Progenitor cell of endocrine pancreas (in vitro differentiated cells): ENCODE data around the gene OGN. TPM values are rescaled to one million over a fixed set of nuclear protein-coding genes. Genes with fewer than 3 reads are reported as not detected.
"Not testable (repeated sequence)": the region's sequence is repeated elsewhere in the genome, so short reads cannot be mapped to it uniquely, and the experiment has no call there.

ENCODE experiments used
- DNase-seq: peaks from one replicate; pipeline ENCODE4 v3.0.0; 2021; ENCODE audit warnings: low spot score; ENCODE audit not compliant: unreplicated experiment
- H3K27ac Mint-ChIP-seq: 2 replicates; pipeline ENCODE4 v1.8.0; 2021; ENCODE audit warnings: mild to moderate bottlenecking, moderate library complexity, mixed read lengths
- H3K27me3 Mint-ChIP-seq: 2 replicates; pipeline ENCODE4 v1.8.0; 2021; ENCODE audit warnings: mixed read lengths
- H3K36me3 Mint-ChIP-seq: 2 replicates; pipeline ENCODE4 v1.8.0; 2022; ENCODE audit warnings: mixed read lengths; ENCODE audit not compliant: insufficient read depth
- H3K4me1 Mint-ChIP-seq: 2 replicates; pipeline ENCODE4 v1.8.0; 2021; ENCODE audit warnings: low read depth, mixed read lengths
- H3K4me3 Mint-ChIP-seq: 2 replicates; pipeline ENCODE4 v1.8.0; 2021; ENCODE audit warnings: low read depth, mild to moderate bottlenecking, moderate library complexity, mixed read lengths
- H3K9me3 Mint-ChIP-seq: 2 replicates; pipeline ENCODE4 v1.8.0; 2021; ENCODE audit warnings: low read depth, mixed read lengths
- total RNA-seq: library from RNA; stranded (reverse); gene quantifications from 2 replicates; pipeline ENCODE4 v1.2.1, GENCODE V29; 2021
- TF ChIP-seq, protein P1 (sequence below): fragments of 200-600 bp; sonication (generic); IDR thresholded peaks from one replicate; pipeline ENCODE4 v1.5.0; 2021; ENCODE audit warnings: antibody characterized with exemption, mild to moderate bottlenecking; ENCODE audit not compliant: unreplicated experiment

Gene OGN
- total RNA-seq, 1 donor from 2014 or later, result not detected

- H3K36me3 Mint-ChIP-seq, result no peaks in the 10 kb centered on the region
- no peak for DNase-seq
- TF ChIP-seq, protein P1, sequence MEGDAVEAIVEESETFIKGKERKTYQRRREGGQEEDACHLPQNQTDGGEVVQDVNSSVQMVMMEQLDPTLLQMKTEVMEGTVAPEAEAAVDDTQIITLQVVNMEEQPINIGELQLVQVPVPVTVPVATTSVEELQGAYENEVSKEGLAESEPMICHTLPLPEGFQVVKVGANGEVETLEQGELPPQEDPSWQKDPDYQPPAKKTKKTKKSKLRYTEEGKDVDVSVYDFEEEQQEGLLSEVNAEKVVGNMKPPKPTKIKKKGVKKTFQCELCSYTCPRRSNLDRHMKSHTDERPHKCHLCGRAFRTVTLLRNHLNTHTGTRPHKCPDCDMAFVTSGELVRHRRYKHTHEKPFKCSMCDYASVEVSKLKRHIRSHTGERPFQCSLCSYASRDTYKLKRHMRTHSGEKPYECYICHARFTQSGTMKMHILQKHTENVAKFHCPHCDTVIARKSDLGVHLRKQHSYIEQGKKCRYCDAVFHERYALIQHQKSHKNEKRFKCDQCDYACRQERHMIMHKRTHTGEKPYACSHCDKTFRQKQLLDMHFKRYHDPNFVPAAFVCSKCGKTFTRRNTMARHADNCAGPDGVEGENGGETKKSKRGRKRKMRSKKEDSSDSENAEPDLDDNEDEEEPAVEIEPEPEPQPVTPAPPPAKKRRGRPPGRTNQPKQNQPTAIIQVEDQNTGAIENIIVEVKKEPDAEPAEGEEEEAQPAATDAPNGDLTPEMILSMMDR, result no peak
- H3K4me3 Mint-ChIP-seq, result no peak overlapping the region
- H3K9me3 Mint-ChIP-seq, result peaks cover 3% of the 10 kb centered on the region
- no peaks in the 10 kb centered on the region for H3K27me3 Mint-ChIP-seq
- H3K4me1 Mint-ChIP-seq, result no peaks in the 10 kb centered on the region
- H3K27ac Mint-ChIP-seq, result no peak overlapping the region
Measured at GRCh38 chr9:92414566-92414965, 10.2 kb upstream of the OGN start.

DNA sequence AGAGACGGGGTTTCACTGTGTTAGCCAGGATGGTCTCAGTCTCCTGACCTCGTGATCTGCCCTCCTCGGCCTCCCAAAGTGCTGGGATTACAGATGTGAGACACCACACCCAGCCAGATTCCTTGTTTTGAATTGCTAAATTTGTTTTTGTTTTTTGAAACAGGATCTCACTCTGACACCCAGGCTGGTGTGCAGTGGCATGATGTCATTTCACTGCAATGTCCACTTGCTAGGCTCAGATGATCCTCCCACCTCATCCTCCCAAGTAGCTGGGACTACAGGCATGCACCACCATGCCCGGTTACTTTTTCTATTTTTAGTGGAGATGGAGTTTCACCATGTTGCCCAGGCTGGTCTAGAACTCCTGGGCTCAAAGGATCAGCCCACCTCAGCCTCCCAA is 6.8 kb upstream of the OGN start:
- not testable (repeated sequence) for H3K36me3 Mint-ChIP-seq, H3K4me3 Mint-ChIP-seq, H3K27ac Mint-ChIP-seq, H3K27me3 Mint-ChIP-seq, DNase-seq, H3K4me1 Mint-ChIP-seq, H3K9me3 Mint-ChIP-seq

- H3K27ac Mint-ChIP-seq, result no peak overlapping the region
- H3K4me3 Mint-ChIP-seq, result no peak overlapping the region
- H3K27me3 Mint-ChIP-seq, result no peaks in the 10 kb centered on the region
- TF ChIP-seq, protein P1, result no peak
- no peak for DNase-seq
- peaks cover 3% of the 10 kb centered on the region for H3K9me3 Mint-ChIP-seq
- peaks cover 2% of the 10 kb centered on the region for H3K4me1 Mint-ChIP-seq
- no peaks in the 10 kb centered on the region for H3K36me3 Mint-ChIP-seq
Measured at GRCh38 chr9:92408747-92409478, 4.5 kb upstream of the OGN start.

DNA sequence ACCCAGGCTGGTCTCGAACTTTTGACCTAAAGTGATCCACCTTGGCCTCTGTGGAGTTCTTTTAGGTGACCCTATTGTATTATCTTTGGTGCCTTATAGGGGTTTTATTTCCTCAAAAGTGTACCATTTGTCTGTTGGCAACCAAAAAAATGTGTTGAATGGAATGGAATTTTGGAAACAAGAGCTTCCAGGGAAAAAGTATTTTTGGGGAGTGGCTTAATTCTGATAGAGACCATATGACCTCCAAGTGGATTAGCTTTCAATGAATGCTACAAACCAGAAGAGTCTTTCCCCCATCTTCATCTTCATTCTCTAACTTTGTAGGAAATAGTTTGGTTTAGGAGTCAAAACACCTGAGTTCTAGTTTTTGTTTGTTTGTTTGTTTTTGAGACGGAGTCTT is 3.4 kb upstream of the OGN start:
- no peaks in the 10 kb centered on the region for H3K27me3 Mint-ChIP-seq
- TF ChIP-seq, protein P1, result no peak
- no peak overlapping the region for H3K4me3 Mint-ChIP-seq
- no peaks in the 10 kb centered on the region for H3K36me3 Mint-ChIP-seq
- H3K27ac Mint-ChIP-seq, result no peak overlapping the region
- H3K9me3 Mint-ChIP-seq, result peaks cover 3% of the 10 kb centered on the region
- H3K4me1 Mint-ChIP-seq, result peaks cover 2% of the 10 kb centered on the region
- DNase-seq, result no peak

DNA sequence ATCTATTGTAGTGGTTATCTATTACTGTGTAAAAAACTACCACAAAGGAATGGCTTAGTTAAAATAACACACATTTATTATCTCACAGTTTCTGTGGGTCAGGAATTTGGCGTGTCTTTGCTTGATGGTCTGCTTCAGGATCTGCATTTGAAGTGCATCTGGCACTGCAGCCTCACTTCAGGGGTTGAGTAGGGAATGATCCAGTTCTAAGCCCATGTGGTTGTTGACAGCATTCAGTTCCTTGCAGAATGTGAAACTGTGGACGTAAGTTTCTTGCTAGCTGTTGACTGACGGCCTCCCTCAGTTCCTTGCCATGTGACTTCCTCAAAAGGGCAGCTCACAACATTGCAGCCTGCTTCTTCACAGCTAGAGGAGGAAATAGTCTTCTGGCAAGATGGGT is 2.1 kb upstream of the OGN start:
- no peak for DNase-seq
- Mint-ChIP-seq H3K9me3 (no peaks in the 10 kb centered on the region), H3K36me3 (no peaks in the 10 kb centered on the region), H3K4me1 (peaks cover 2% of the 10 kb centered on the region), H3K4me3 (no peak overlapping the region), H3K27ac (no peak overlapping the region), H3K27me3 (no peaks in the 10 kb centered on the region)
- TF ChIP-seq, protein P1, result no peak

GRCh38 chr9:92405818-92406217 is 1.4 kb upstream of the OGN start:
- no peaks in the 10 kb centered on the region for H3K27me3 Mint-ChIP-seq
- no peak overlapping the region for H3K27ac Mint-ChIP-seq
- H3K36me3 Mint-ChIP-seq, result no peaks in the 10 kb centered on the region
- H3K9me3 Mint-ChIP-seq, result no peaks in the 10 kb centered on the region
- no peak overlapping the region for H3K4me3 Mint-ChIP-seq
- H3K4me1 Mint-ChIP-seq, result peaks cover 2% of the 10 kb centered on the region
- DNase-seq, result no peak
- TF ChIP-seq, protein P1, result no peak
